Fibroblast of skin of right quadriceps (primary cell): ENCODE measurements around the gene PAK4.
A peak's percentile ranks its signal among the peaks of the same experiment; 100 is the strongest.
"Not testable (repeated sequence)": the region's sequence is repeated elsewhere in the genome, so short reads cannot be mapped to it uniquely, and the experiment has no call there.

Source experiments
- DNase-seq: peaks from one replicate; pipeline ENCODE4 v3.0.0-alpha.2; 2013

Gene PAK4

GRCh38 chr19:39212375-39212742 is 86.8 kb downstream of the PAK4 start:
- peak; percentile 5 for DNase-seq

DNA sequence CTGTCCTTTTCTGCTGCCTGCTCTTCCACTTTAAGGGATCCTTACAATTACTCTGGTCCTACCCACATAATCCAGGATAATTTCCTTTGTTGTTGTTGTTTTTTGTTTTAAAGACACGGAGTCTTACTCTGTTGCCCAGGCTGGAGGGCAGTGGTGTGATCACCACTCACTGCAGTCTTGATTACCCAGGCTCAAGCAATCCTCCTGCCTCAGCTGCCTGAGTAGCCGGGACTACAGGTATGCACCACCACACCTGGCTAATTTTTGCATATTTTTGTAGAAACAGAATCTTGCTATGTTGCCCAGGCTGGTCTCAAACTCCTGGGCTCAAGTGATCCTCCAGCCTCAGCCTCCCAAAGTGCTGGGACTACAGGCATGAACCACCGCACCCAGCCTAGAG is 89.7 kb downstream of the PAK4 start:
- not testable (repeated sequence) for DNase-seq

- DNase-seq, result no peak
Observed at GRCh38 chr19:39217094-39217493, 91.5 kb downstream of the PAK4 start.

DNA sequence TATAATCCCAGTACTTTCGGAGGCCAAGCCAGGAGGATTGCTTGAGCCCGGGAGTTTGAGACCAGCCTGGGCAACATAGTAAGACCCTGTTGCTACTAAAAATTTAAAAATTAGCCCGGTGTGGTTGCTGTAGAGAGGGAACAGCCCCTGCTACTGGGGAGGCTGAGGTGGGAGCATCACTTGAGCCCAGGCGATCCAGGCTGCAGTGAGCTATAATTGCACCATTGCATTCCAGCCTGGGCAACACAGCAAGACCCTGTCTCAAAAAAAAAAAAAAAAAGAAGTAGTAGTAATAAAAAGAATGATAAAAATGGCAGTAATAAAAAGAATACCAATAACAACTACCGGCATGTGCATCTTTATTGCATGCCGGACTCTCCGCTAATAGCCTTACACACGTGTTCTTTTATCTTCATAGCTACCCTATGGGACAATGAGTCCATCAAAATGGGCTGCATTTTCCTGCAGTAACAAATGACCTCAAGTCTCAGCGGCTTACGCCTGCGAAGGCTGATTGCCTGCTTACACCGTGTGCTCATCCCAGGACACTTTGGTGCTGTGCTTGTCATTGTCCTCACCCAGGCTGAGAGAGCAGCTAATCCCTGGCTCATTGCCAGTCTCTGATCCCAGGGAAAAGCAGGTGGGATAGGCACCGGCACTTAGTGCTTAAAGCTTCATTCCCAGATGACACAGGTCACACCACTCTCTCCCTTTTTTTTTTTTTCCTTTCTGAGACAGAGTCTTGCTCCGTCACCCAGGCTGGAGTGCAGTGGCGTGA is 92.8 kb downstream of the PAK4 start:
- no peak for DNase-seq

GRCh38 chr19:39219108-39219507 is 93.5 kb downstream of the PAK4 start:
- not testable (repeated sequence) for DNase-seq

DNA sequence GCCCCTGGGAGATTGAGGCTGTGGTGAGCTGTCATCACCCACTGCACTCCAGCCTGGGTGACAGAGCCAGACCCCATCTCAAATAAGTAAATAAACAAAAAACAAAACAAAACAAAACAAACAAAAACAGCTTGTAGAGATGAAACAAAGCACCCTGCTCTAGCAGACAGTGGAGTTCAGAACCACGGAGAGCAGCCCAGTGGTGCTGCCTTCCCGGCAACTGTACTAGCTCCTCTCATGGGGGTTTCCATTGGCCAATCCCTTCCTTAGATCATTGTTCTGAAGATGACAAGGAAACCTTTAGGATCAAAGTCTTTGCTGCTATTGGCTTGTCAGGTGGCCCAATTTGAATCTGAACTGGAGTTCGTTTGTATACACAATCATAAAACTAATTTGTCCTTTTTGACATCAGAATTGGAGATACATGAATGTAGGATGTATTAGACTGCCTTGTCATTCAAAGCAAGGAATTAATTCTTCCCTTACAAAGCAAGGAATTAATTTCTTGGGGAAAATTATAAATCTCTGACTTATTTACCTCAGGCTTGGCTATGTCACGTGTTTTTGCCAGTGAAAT is 98.2 kb downstream of the PAK4 start:
- peak; percentile 8 for DNase-seq

GRCh38 chr19:39224910-39225309 is 99.3 kb downstream of the PAK4 start:
- DNase-seq, result no peak
